Mesendoderm (in vitro differentiated cells): ENCODE results near the gene APAF1.

Experiments
- DNase-seq: peaks from one replicate; pipeline ENCODE4 v3.0.0; 2013
- H2AK5ac ChIP-seq: 2 replicates; pipeline ENCODE4 v1.6.1; 2013; ENCODE audit warnings: low read length, inconsistent platforms
- H2BK120ac ChIP-seq: 2 replicates; pipeline ENCODE4 v1.6.1; 2013; ENCODE audit warnings: low read depth, mild to moderate bottlenecking, low read length, moderate library complexity, mixed read lengths
- H2BK15ac ChIP-seq: replicated peaks from 2 replicates; pipeline ENCODE4 v1.6.1; 2013; ENCODE audit warnings: low read depth, mild to moderate bottlenecking, moderate library complexity
- H2BK5ac ChIP-seq: 2 replicates; pipeline ENCODE4 v1.6.1; 2013; ENCODE audit warnings: low read length, inconsistent platforms
- H3K18ac ChIP-seq: 2 replicates; pipeline ENCODE4 v1.6.1; 2013; ENCODE audit warnings: mild to moderate bottlenecking, low read length, mixed read lengths
- H3K23ac ChIP-seq: one replicate; pipeline ENCODE4 v1.6.1; 2013; ENCODE audit warnings: low read length
- H3K27ac ChIP-seq: 2 replicates; pipeline ENCODE4 v1.5.1; 2013; ENCODE audit warnings: low read depth, mild to moderate bottlenecking, inconsistent platforms, low read length, moderate library complexity
- H3K27me3 ChIP-seq: 2 replicates; pipeline ENCODE4 v1.6.1; 2013; ENCODE audit warnings: low read length, control low read depth, mild to moderate bottlenecking, inconsistent platforms; ENCODE audit not compliant: insufficient read depth, poor library complexity
- H3K36me3 ChIP-seq: 2 replicates; pipeline ENCODE4 v1.6.1; 2013; ENCODE audit warnings: low read length, inconsistent platforms; ENCODE audit not compliant: control insufficient read depth, insufficient read depth
- H3K4ac ChIP-seq: one replicate; pipeline ENCODE4 v1.6.1; 2013; ENCODE audit warnings: low read depth, mild to moderate bottlenecking, low read length, moderate library complexity
- H3K4me1 ChIP-seq: 2 replicates; pipeline ENCODE4 v1.6.1; 2013; ENCODE audit warnings: low read depth, low read length, inconsistent platforms; ENCODE audit not compliant: control insufficient read depth
- H3K4me2 ChIP-seq: 2 replicates; pipeline ENCODE4 v1.6.1; 2013; ENCODE audit warnings: low read length
- H3K4me3 ChIP-seq: 2 replicates; pipeline ENCODE4 v1.5.1; 2013; ENCODE audit warnings: mild to moderate bottlenecking, low read length
- H3K56ac ChIP-seq: one replicate; pipeline ENCODE4 v1.6.1; 2013; ENCODE audit warnings: low read length
- H3K79me1 ChIP-seq: 2 replicates; pipeline ENCODE4 v1.6.1; 2013; ENCODE audit warnings: low read length, inconsistent platforms
- H3K79me2 ChIP-seq: 2 replicates; pipeline ENCODE4 v1.6.1; 2013; ENCODE audit warnings: mild to moderate bottlenecking, low read length; ENCODE audit not compliant: control insufficient read depth, insufficient read depth
- H3K9ac ChIP-seq: 2 replicates; pipeline ENCODE4 v1.6.1; 2013; ENCODE audit warnings: low read length, inconsistent platforms
- H4K5ac ChIP-seq: one replicate; pipeline ENCODE4 v1.6.1; 2013; ENCODE audit warnings: low read length
- H4K8ac ChIP-seq: one replicate; pipeline ENCODE4 v1.6.1; 2013; ENCODE audit warnings: low read depth, mild to moderate bottlenecking, control low read depth, low read length, moderate library complexity
- WGBS: extraction: QIAGEN DNeasy Blood & Tissue Kit; methylation state at CpG from one replicate; pipeline ENCODE4 v1.1.7; 2013; ENCODE audit warnings: low lambda C conversion rate, missing lambda C conversion rate; ENCODE audit not compliant: insufficient coverage; ENCODE audit errors: extremely low coverage; 5-methylcytosine and 5-hydroxymethylcytosine counted together

APAF1 gene

GRCh38 chr12:98736352-98737321, 91.5 kb downstream of the APAF1 start:
- DNase-seq: peak; percentile 92
- no peak overlapping the region for H4K8ac ChIP-seq
- H3K27ac ChIP-seq: peak overlapping the region; percentile 49
- H3K27me3 ChIP-seq: no peaks in the 10 kb centered on the region
- H3K79me2 ChIP-seq: no peaks in the 10 kb centered on the region
- H2BK5ac ChIP-seq: peak overlapping the region; percentile 40
- H4K5ac ChIP-seq: no peak overlapping the region
- no peak overlapping the region for H3K56ac ChIP-seq
- H2AK5ac ChIP-seq: no peak overlapping the region
- H3K79me1 ChIP-seq: no peaks in the 10 kb centered on the region
- no peak overlapping the region for H3K4me3 ChIP-seq
- H3K4ac ChIP-seq: peak overlapping the region; percentile 82
- no peak overlapping the region for H3K18ac ChIP-seq
- peaks cover 5% of the 10 kb centered on the region for H3K4me1 ChIP-seq
- no CpG with 5 or more reads among the region's 10 CpGs for WGBS
- no peaks in the 10 kb centered on the region for H3K36me3 ChIP-seq
- no peak overlapping the region for H3K23ac ChIP-seq
- H3K4me2 ChIP-seq: no peak overlapping the region
- H3K9ac ChIP-seq: no peak overlapping the region
- H2BK120ac ChIP-seq: no peak overlapping the region
- no peak overlapping the region for H2BK15ac ChIP-seq

- peaks cover 5% of the 10 kb centered on the region for H3K4me1 ChIP-seq
- no peak overlapping the region for H3K4ac ChIP-seq
- no peak overlapping the region for H3K18ac ChIP-seq
- H3K4me3 ChIP-seq: no peak overlapping the region
- H2BK15ac ChIP-seq: no peak overlapping the region
- WGBS: no CpG with 5 or more reads among the region's 4 CpGs
- H2BK5ac ChIP-seq: peak overlapping the region; percentile 25
- H3K27ac ChIP-seq: no peak overlapping the region
- no peak for DNase-seq
- no peak overlapping the region for H4K5ac ChIP-seq
- no peak overlapping the region for H3K56ac ChIP-seq
- H3K36me3 ChIP-seq: no peaks in the 10 kb centered on the region
- H2BK120ac ChIP-seq: no peak overlapping the region
- H3K27me3 ChIP-seq: no peaks in the 10 kb centered on the region
- H4K8ac ChIP-seq: no peak overlapping the region
- no peaks in the 10 kb centered on the region for H3K79me2 ChIP-seq
- no peak overlapping the region for H3K4me2 ChIP-seq
- no peak overlapping the region for H2AK5ac ChIP-seq
- H3K23ac ChIP-seq: no peak overlapping the region
- no peaks in the 10 kb centered on the region for H3K79me1 ChIP-seq
- H3K9ac ChIP-seq: no peak overlapping the region
Observed at GRCh38 chr12:98737322-98737712, 92.2 kb downstream of the APAF1 start.

- Histone ChIP-seq H3K4ac (no peak overlapping the region), H2BK5ac (no peak overlapping the region), H2BK120ac (no peak overlapping the region), H3K4me3 (no peak overlapping the region), H3K56ac (no peak overlapping the region), H3K9ac (no peak overlapping the region), H4K5ac (no peak overlapping the region), H3K27ac (no peak overlapping the region), H3K79me2 (no peaks in the 10 kb centered on the region), H3K36me3 (no peaks in the 10 kb centered on the region), H3K23ac (no peak overlapping the region), H3K18ac (no peak overlapping the region), H2AK5ac (no peak overlapping the region), H2BK15ac (no peak overlapping the region), H4K8ac (no peak overlapping the region), H3K4me2 (no peak overlapping the region), H3K4me1 (peaks cover 5% of the 10 kb centered on the region), H3K79me1 (no peaks in the 10 kb centered on the region), H3K27me3 (no peaks in the 10 kb centered on the region)
- DNase-seq: no peak
- WGBS: no CpG with 5 or more reads among the region's 3 CpGs
Observed at GRCh38 chr12:98738002-98738401, 92.9 kb downstream of the APAF1 start.

- Histone ChIP-seq H3K27me3 (no peaks in the 10 kb centered on the region), H3K27ac (no peak overlapping the region), H3K4me2 (no peak overlapping the region), H2BK15ac (no peak overlapping the region), H3K4me1 (peaks cover 5% of the 10 kb centered on the region), H2BK5ac (no peak overlapping the region), H3K79me1 (no peaks in the 10 kb centered on the region), H4K5ac (no peak overlapping the region), H3K9ac (no peak overlapping the region), H3K79me2 (no peaks in the 10 kb centered on the region), H3K18ac (no peak overlapping the region), H3K56ac (no peak overlapping the region), H3K23ac (no peak overlapping the region), H3K4ac (no peak overlapping the region), H3K36me3 (no peaks in the 10 kb centered on the region), H2BK120ac (no peak overlapping the region), H4K8ac (no peak overlapping the region), H3K4me3 (no peak overlapping the region), H2AK5ac (peak overlapping the region; percentile 19)
- DNase-seq: no peak
- no CpG with 5 or more reads among the region's 2 CpGs for WGBS
Observed at GRCh38 chr12:98738539-98738938, 93.4 kb downstream of the APAF1 start.

- DNase-seq: no peak
- Histone ChIP-seq H3K4ac (no peak overlapping the region), H3K36me3 (no peaks in the 10 kb centered on the region), H2BK15ac (no peak overlapping the region), H4K5ac (no peak overlapping the region), H2BK120ac (no peak overlapping the region), H3K79me2 (no peaks in the 10 kb centered on the region), H3K56ac (no peak overlapping the region), H3K27me3 (no peaks in the 10 kb centered on the region), H3K27ac (no peak overlapping the region), H3K4me3 (no peak overlapping the region), H3K4me1 (peaks cover 4% of the 10 kb centered on the region), H2BK5ac (no peak overlapping the region), H3K18ac (no peak overlapping the region), H3K9ac (no peak overlapping the region), H4K8ac (no peak overlapping the region), H3K79me1 (no peaks in the 10 kb centered on the region), H2AK5ac (no peak overlapping the region), H3K23ac (no peak overlapping the region), H3K4me2 (no peak overlapping the region)
- no CpG with 5 or more reads among the region's 1 CpG for WGBS
Observed at GRCh38 chr12:98740751-98741150, 95.7 kb downstream of the APAF1 start.
